ENCODE results near the gene KIF25.

DNA sequence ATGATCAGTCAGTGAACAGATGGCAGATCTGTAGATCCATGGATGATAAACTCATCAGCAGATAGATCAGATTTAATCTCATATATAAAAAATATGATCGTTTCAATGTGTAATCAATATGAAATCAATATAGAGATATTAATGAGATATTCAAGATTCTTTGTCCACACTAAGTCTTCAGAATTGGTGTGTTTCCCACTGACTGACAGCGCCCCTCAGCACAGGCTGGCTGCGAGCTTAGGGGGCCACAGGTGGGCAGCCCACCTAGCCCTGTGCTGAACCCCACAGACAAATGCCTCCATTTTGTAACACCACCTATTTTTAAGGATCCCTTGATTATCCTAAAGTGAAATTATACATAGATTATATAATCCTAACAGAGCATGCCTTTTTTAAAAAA lies 49.2 kb downstream of the KIF25 start:
- TF ChIP-seq POLR2A (IDR thresholded peaks at IDR 0.05): no peak
- TF ChIP-seq, protein P1, sequence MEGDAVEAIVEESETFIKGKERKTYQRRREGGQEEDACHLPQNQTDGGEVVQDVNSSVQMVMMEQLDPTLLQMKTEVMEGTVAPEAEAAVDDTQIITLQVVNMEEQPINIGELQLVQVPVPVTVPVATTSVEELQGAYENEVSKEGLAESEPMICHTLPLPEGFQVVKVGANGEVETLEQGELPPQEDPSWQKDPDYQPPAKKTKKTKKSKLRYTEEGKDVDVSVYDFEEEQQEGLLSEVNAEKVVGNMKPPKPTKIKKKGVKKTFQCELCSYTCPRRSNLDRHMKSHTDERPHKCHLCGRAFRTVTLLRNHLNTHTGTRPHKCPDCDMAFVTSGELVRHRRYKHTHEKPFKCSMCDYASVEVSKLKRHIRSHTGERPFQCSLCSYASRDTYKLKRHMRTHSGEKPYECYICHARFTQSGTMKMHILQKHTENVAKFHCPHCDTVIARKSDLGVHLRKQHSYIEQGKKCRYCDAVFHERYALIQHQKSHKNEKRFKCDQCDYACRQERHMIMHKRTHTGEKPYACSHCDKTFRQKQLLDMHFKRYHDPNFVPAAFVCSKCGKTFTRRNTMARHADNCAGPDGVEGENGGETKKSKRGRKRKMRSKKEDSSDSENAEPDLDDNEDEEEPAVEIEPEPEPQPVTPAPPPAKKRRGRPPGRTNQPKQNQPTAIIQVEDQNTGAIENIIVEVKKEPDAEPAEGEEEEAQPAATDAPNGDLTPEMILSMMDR (IDR thresholded peaks at IDR 0.05): no peak

All from ovary (tissue), 3 donors.